Posterior vena cava (tissue), 2 donors: ENCODE results near the gene PRLR. TPM values are rescaled to one million over a fixed set of nuclear protein-coding genes. Genes with fewer than 3 reads are reported as not detected.
"Not testable (repeated sequence)": the region's sequence is repeated elsewhere in the genome, so short reads cannot be mapped to it uniquely, and the experiment has no call there.

Experiments
- DNase-seq: peaks from one replicate; pipeline ENCODE4 v3.0.0-alpha.2; 2020; ENCODE audit warnings: low spot score
- intact Hi-C, 2 donors: fragments of 100-400 bp; cut with DNase I; formaldehyde crosslinking; loops; one replicate each; pipeline versions ENCODE4 v1.14.1 to v1.14.2; 2022 to 2023
- total RNA-seq, 2 donors: library from RNA; stranded (reverse); fragmentation: NEBNext Ultra II Directional; extraction: Animal tissue kit (Norgen Biotek cat#: 25700); gene quantifications; one replicate each; pipeline ENCODE4 v1.2.1, GENCODE V29; 2021
- donor health status: DM: yes; HTN: yes; CAD: no.
- donor health status: DM: yes; HTN: yes; CAD: no.

The PRLR gene
- total RNA-seq, 2 donors from 2014 or later, result 0.86 to 2.5 TPM

- intact Hi-C loops, result no loop called here
Observed at GRCh38 chr5:35138232-35138631, 92.1 kb downstream of the PRLR start.

GRCh38 chr5:35136386-35136785, 93.9 kb downstream of the PRLR start:
- no peak for DNase-seq
- intact Hi-C loops, result no loop called here

More at GRCh38 chr5:35138232-35138631, 92.1 kb downstream of the PRLR start:
- DNase-seq, result no peak

- intact Hi-C loops, result no loop called here
- no peak for DNase-seq
Observed at GRCh38 chr5:35135239-35135700, 95.0 kb downstream of the PRLR start.

- DNase-seq, result no peak
- intact Hi-C loops, result no loop called here
Observed at GRCh38 chr5:35134278-35135030, 95.8 kb downstream of the PRLR start.

- no peak for DNase-seq
- intact Hi-C loops, result no loop called here
Observed at GRCh38 chr5:35133186-35133585, 97.1 kb downstream of the PRLR start.

- intact Hi-C loops, result no loop called here
- no peak for DNase-seq
Observed at GRCh38 chr5:35131723-35132122, 98.6 kb downstream of the PRLR start.

GRCh38 chr5:35129921-35130485, 100.3 kb downstream of the PRLR start:
- no peak for DNase-seq
- intact Hi-C loops, result no loop called here

GRCh38 chr5:35129276-35129675, 101.0 kb downstream of the PRLR start:
- intact Hi-C loops, result no loop called here
- DNase-seq, result no peak

GRCh38 chr5:35127006-35127405, 103.3 kb downstream of the PRLR start:
- intact Hi-C loops, result no loop called here
- no peak for DNase-seq

GRCh38 chr5:35125746-35126145, 104.5 kb downstream of the PRLR start:
- DNase-seq, result no peak
- intact Hi-C loops, result no loop called here

- no peak for DNase-seq
- intact Hi-C loops, result no loop called here
Observed at GRCh38 chr5:35124932-35125331, 105.4 kb downstream of the PRLR start.

- DNase-seq, result no peak
- intact Hi-C loops, result no loop called here
Observed at GRCh38 chr5:35122819-35123218, 107.5 kb downstream of the PRLR start.

GRCh38 chr5:35120715-35121114, 109.6 kb downstream of the PRLR start:
- intact Hi-C loops, result no loop called here
- DNase-seq, result no peak

- intact Hi-C loops, result no loop called here
Observed at GRCh38 chr5:35117967-35118366, 112.3 kb downstream of the PRLR start.

GRCh38 chr5:35115920-35116319, 114.4 kb downstream of the PRLR start:
- intact Hi-C loops, result no loop called here
- no peak for DNase-seq

More at GRCh38 chr5:35117967-35118366, 112.3 kb downstream of the PRLR start:
- DNase-seq, result no peak

GRCh38 chr5:35114698-35115097, 115.6 kb downstream of the PRLR start:
- DNase-seq, result no peak
- intact Hi-C loops, result no loop called here

- DNase-seq, result no peak
- intact Hi-C loops, result no loop called here
Observed at GRCh38 chr5:35112300-35112699, 118.0 kb downstream of the PRLR start.

GRCh38 chr5:35104550-35104949, 125.7 kb downstream of the PRLR start:
- intact Hi-C loops, DNase-seq: not testable (repeated sequence)

GRCh38 chr5:35103637-35104299, 126.5 kb downstream of the PRLR start:
- intact Hi-C loops, result no loop called here

GRCh38 chr5:35101720-35102119, 128.6 kb downstream of the PRLR start:
- intact Hi-C loops, DNase-seq: not testable (repeated sequence)

More at GRCh38 chr5:35103637-35104299, 126.5 kb downstream of the PRLR start:
- DNase-seq, result no peak
